A673 (cell line): ENCODE results near the gene FIBCD1. TPM values are rescaled to one million over a fixed set of nuclear protein-coding genes. Genes with fewer than 3 reads are reported as not detected.

Experiments
- BruUV-seq: library from RNA; stranded (reverse); fragments of 400-500 nt; replicated peaks from 2 replicates; lab custom pipeline; 2021; lab: Mats Ljungman, UMichigan
- CTCF ChIA-PET: fragments of 300-600 bp; sonication (Branson Sonifier 250); formaldehyde crosslinking; loops from one replicate; lab custom pipeline; 2022; ENCODE audit warnings: antibody characterized with exemption; lab: Charles Lee
- POLR2A ChIA-PET: fragments of 300-600 bp; sonication (Branson Sonifier 250); formaldehyde crosslinking; loops from one replicate; lab custom pipeline; 2022; ENCODE audit warnings: antibody characterized with exemption; ENCODE audit not compliant: low non-redundant PET; lab: Charles Lee
- DNase-seq: peaks from one replicate; pipeline ENCODE4 v3.0.0-alpha.2; 2015; ENCODE audit warnings: low spot score
- H3K27ac ChIP-seq: fragments of 200-600 bp; sonication (generic); 2 replicates; pipeline ENCODE4 v1.5.1; 2016; ENCODE audit warnings: mixed run types, low read depth, mild to moderate bottlenecking, mixed read lengths, antibody characterized with exemption, low read length; ENCODE audit not compliant: poor library complexity, severe bottlenecking
- H3K27me3 ChIP-seq: fragments of 200-600 bp; sonication (generic); replicated peaks from 2 replicates; pipeline ENCODE4 v1.6.1; 2017; ENCODE audit warnings: mixed run types, low read depth, mild to moderate bottlenecking, mixed read lengths, antibody characterized with exemption, low read length; ENCODE audit not compliant: insufficient read depth, poor library complexity
- H3K36me3 ChIP-seq: fragments of 200-600 bp; sonication (generic); 2 replicates; pipeline ENCODE4 v1.6.1; 2016; ENCODE audit warnings: mixed run types, mild to moderate bottlenecking, mixed read lengths, antibody characterized with exemption, low read length; ENCODE audit not compliant: insufficient read depth, poor library complexity, severe bottlenecking
- H3K4me1 ChIP-seq: fragments of 200-600 bp; sonication (generic); 2 replicates; pipeline ENCODE4 v1.6.1; 2017; ENCODE audit warnings: mixed run types, mild to moderate bottlenecking, mixed read lengths, antibody characterized with exemption, low read length; ENCODE audit not compliant: insufficient read depth, poor library complexity, severe bottlenecking
- H3K4me3 ChIP-seq: fragments of 200-600 bp; sonication (generic); 2 replicates; pipeline ENCODE4 v1.5.1; 2016; ENCODE audit warnings: low read depth, mixed run types, mild to moderate bottlenecking, mixed read lengths, low read length; ENCODE audit not compliant: poor library complexity, severe bottlenecking
- H3K9me3 ChIP-seq: fragments of 200-600 bp; sonication (generic); 2 replicates; pipeline ENCODE4 v1.6.1; 2016; ENCODE audit warnings: mixed run types, low read depth, mild to moderate bottlenecking, mixed read lengths, antibody characterized with exemption, low read length; ENCODE audit not compliant: poor library complexity, severe bottlenecking
- CTCF ChIP-seq: fragments of 300-800, 200-600 bp; sonication (generic); conservative IDR thresholded peaks from 2 replicates; pipeline ENCODE4 v1.5.1; 2017; ENCODE audit warnings: low read depth, mild to moderate bottlenecking, antibody characterized with exemption, low read length, moderate library complexity, mixed read lengths
- EZH2 ChIP-seq: fragments of 200-600 bp; sonication (generic); IDR thresholded peaks from 2 replicates; pipeline ENCODE4 v1.6.1; 2017; ENCODE audit warnings: borderline replicate concordance, low read depth, mild to moderate bottlenecking, mixed read lengths, antibody characterized with exemption, low read length; ENCODE audit not compliant: poor library complexity, severe bottlenecking
- intact Hi-C: fragments of 100-400 bp; cut with micrococcal nuclease; formaldehyde crosslinking; loops from one replicate; pipeline ENCODE4 v1.10.0; 2022; ENCODE audit not compliant: unreplicated experiment
- total RNA-seq: library from RNA; stranded (reverse); gene quantifications from 2 replicates; pipeline ENCODE4 v1.2.3, GENCODE V29; 2021

Gene FIBCD1
- total RNA-seq, 1 experiment from 2014 or later: 0.19 TPM

GRCh38 chr9:130897848-130898551 lies 41.0 kb downstream of the FIBCD1 start:
- DNase-seq: no peak
- Histone ChIP-seq H3K27me3 (no peaks in the 10 kb centered on the region), H3K36me3 (peaks cover 2% of the 10 kb centered on the region), H3K9me3 (no peaks in the 10 kb centered on the region), H3K4me3 (no peak overlapping the region), H3K27ac (no peak overlapping the region), H3K4me1 (no peaks in the 10 kb centered on the region)
- BruUV-seq: no TSS peak
- intact Hi-C loops: no loop called here
- CTCF ChIA-PET: no interaction called here
- TF ChIP-seq EZH2: no peak
- no peak for TF ChIP-seq CTCF
- POLR2A ChIA-PET: no interaction called here

- Histone ChIP-seq H3K36me3 (peaks cover 3% of the 10 kb centered on the region), H3K4me1 (no peaks in the 10 kb centered on the region), H3K4me3 (no peak overlapping the region), H3K9me3 (no peaks in the 10 kb centered on the region), H3K27me3 (no peaks in the 10 kb centered on the region), H3K27ac (no peak overlapping the region)
- ChIA-PET CTCF (no interaction called here), POLR2A (no interaction called here)
- TF ChIP-seq EZH2 (no peak), CTCF (no peak)
- intact Hi-C loops: no loop called here
- no peak for DNase-seq
- no TSS peak for BruUV-seq
Observed at GRCh38 chr9:130897105-130897751, 41.8 kb downstream of the FIBCD1 start.

- no peak within 1 kb of the TSS for H3K27ac ChIP-seq
- ChIA-PET POLR2A (no interaction called here), CTCF (interaction anchor here (0.6 kb wide), 1 partner anchor 1079 kb away, joined by 8 read pairs; no protein-coding TSS in a partner anchor)
- peaks cover 3% of the 10 kb centered on the region for H3K36me3 ChIP-seq
- no peak within 1 kb of the TSS for H3K4me3 ChIP-seq
- no peaks in the 10 kb centered on the region for H3K27me3 ChIP-seq
- no peaks in the 10 kb centered on the region for H3K9me3 ChIP-seq
- intact Hi-C loops: no loop called here
- DNase-seq: no peak
- no TSS peak for BruUV-seq
- no peak for TF ChIP-seq EZH2
- no peak for TF ChIP-seq CTCF
- no peaks in the 10 kb centered on the region for H3K4me1 ChIP-seq
Observed at GRCh38 chr9:130896233-130897014, 42.6 kb downstream of the FIBCD1 start, which contains the start of gene QRFP. TSS of gene QRFP (minus strand) at chr9:130896812. CDS start at chr9:130893838, 2,974 bp downstream.
